H9 (cell line): ENCODE measurements around the gene PPM1N. TPM values are rescaled to one million over a fixed set of nuclear protein-coding genes. Genes with fewer than 3 reads are reported as not detected.
A peak's percentile ranks its signal among the peaks of the same experiment; 100 is the strongest.

ENCODE experiments used
- DNase-seq: peaks from one replicate; pipeline ENCODE4 v3.0.0-alpha.2; 2017
- H2AFZ ChIP-seq: one replicate; pipeline ENCODE4 v1.6.1; 2013; ENCODE audit warnings: mild to moderate bottlenecking, low read length, control low read depth, moderate library complexity
- H2AK5ac ChIP-seq: 2 replicates; pipeline ENCODE4 v1.6.1; 2013; ENCODE audit warnings: low read length, control low read depth, mixed read lengths; ENCODE audit not compliant: insufficient read length
- H2BK120ac ChIP-seq: one replicate; pipeline ENCODE4 v1.6.1; 2013; ENCODE audit warnings: low read depth, mild to moderate bottlenecking, low read length, control low read depth, inconsistent platforms; ENCODE audit not compliant: poor library complexity, severe bottlenecking
- H2BK12ac ChIP-seq: 2 replicates; pipeline ENCODE4 v1.6.1; 2013; ENCODE audit warnings: low read length, control low read depth, mixed read lengths, low read depth; ENCODE audit not compliant: insufficient read length
- H2BK15ac ChIP-seq: 2 replicates; pipeline ENCODE4 v1.6.1; 2013; ENCODE audit warnings: low read depth, low read length, control low read depth
- H2BK20ac ChIP-seq: one replicate; pipeline ENCODE4 v1.6.1; 2013; ENCODE audit warnings: low read depth, mild to moderate bottlenecking, low read length, control low read depth, inconsistent platforms; ENCODE audit not compliant: poor library complexity, severe bottlenecking
- H2BK5ac ChIP-seq: 2 replicates; pipeline ENCODE4 v1.6.1; 2013; ENCODE audit warnings: low read length, control low read depth, mixed read lengths; ENCODE audit not compliant: insufficient read length
- H3K14ac ChIP-seq: 2 replicates; pipeline ENCODE4 v1.6.1; 2013; ENCODE audit warnings: low read length, control low read depth; ENCODE audit not compliant: insufficient read depth
- H3K18ac ChIP-seq: 2 replicates; pipeline ENCODE4 v1.6.1; 2013; ENCODE audit warnings: low read depth, mild to moderate bottlenecking, mixed read lengths, low read length, control low read depth; ENCODE audit not compliant: insufficient read length
- H3K23ac ChIP-seq: 2 replicates; pipeline ENCODE4 v1.6.1; 2013; ENCODE audit warnings: low read length, control low read depth, mixed read lengths, low read depth; ENCODE audit not compliant: insufficient read length
- H3K23me2 ChIP-seq: 2 replicates; pipeline ENCODE4 v1.6.1; 2013; ENCODE audit warnings: low read depth, mild to moderate bottlenecking, mixed read lengths, low read length, control low read depth; ENCODE audit not compliant: insufficient read length, poor library complexity, severe bottlenecking
- H3K27ac ChIP-seq: 2 replicates; pipeline ENCODE4 v1.5.1; 2013; ENCODE audit warnings: low read length, control low read depth, mixed read lengths, low read depth; ENCODE audit not compliant: insufficient read length
- H3K27me3 ChIP-seq: 2 replicates; pipeline ENCODE4 v1.6.1; 2013; ENCODE audit warnings: low read length, control low read depth, inconsistent platforms; ENCODE audit not compliant: insufficient read depth
- H3K4ac ChIP-seq: 2 replicates; pipeline ENCODE4 v1.6.1; 2013; ENCODE audit warnings: low read depth, mild to moderate bottlenecking, control low read depth, inconsistent platforms, low read length, moderate library complexity
- H3K4me1 ChIP-seq: 2 replicates; pipeline ENCODE4 v1.6.1; 2013; ENCODE audit warnings: low read length, control low read depth, inconsistent platforms; ENCODE audit not compliant: insufficient read depth
- H3K4me2 ChIP-seq: 2 replicates; pipeline ENCODE4 v1.6.1; 2013; ENCODE audit warnings: low read length, control low read depth, mixed read lengths; ENCODE audit not compliant: insufficient read length, insufficient read depth
- H3K56ac ChIP-seq: 2 replicates; pipeline ENCODE4 v1.6.1; 2013; ENCODE audit warnings: low read depth, mild to moderate bottlenecking, mixed read lengths, low read length, control low read depth; ENCODE audit not compliant: insufficient read length
- H3K79me1 ChIP-seq: 2 replicates; pipeline ENCODE4 v1.6.1; 2013; ENCODE audit warnings: low read depth, mild to moderate bottlenecking, moderate library complexity, low read length, control low read depth, inconsistent platforms; ENCODE audit not compliant: insufficient read depth, poor library complexity, severe bottlenecking
- H3K79me2 ChIP-seq: 2 replicates; pipeline ENCODE4 v1.6.1; 2013; ENCODE audit warnings: low read length, control low read depth, inconsistent platforms; ENCODE audit not compliant: insufficient read depth
- H3K9ac ChIP-seq: 2 replicates; pipeline ENCODE4 v1.6.1; 2013; ENCODE audit warnings: low read length, control low read depth, mixed read lengths; ENCODE audit not compliant: insufficient read length; ENCODE audit errors: extremely low read depth
- H3K9me3 ChIP-seq: one replicate; pipeline ENCODE4 v1.6.1; 2013; ENCODE audit warnings: low read depth, low read length, inconsistent platforms; ENCODE audit not compliant: control insufficient read depth
- H3T11ph ChIP-seq: one replicate; pipeline ENCODE4 v1.6.1; 2013; ENCODE audit warnings: mild to moderate bottlenecking, low read length, control low read depth, inconsistent platforms
- H4K20me1 ChIP-seq: one replicate; pipeline ENCODE4 v1.6.1; 2013; ENCODE audit not compliant: control insufficient read depth, insufficient read length, insufficient read depth
- H4K5ac ChIP-seq: 2 replicates; pipeline ENCODE4 v1.6.1; 2013; ENCODE audit warnings: low read depth, mild to moderate bottlenecking, mixed read lengths, low read length, control low read depth; ENCODE audit not compliant: insufficient read length
- H4K8ac ChIP-seq: replicated peaks from 2 replicates; pipeline ENCODE4 v1.6.1; 2013; ENCODE audit warnings: low read length, control low read depth, mixed read lengths, low read depth; ENCODE audit not compliant: insufficient read length
- H4K91ac ChIP-seq: 2 replicates; pipeline ENCODE4 v1.6.1; 2013; ENCODE audit warnings: low read depth, mild to moderate bottlenecking, moderate library complexity, mixed read lengths, low read length, control low read depth; ENCODE audit not compliant: insufficient read length
- H3K27ac Mint-ChIP-seq, 3 experiments: 2 replicates in 2 of 3; 3 replicates in 1 of 3; pipeline ENCODE4 v1.8.0; 2020 to 2021; ENCODE audit warnings: mixed read lengths in 3 of 3, mild to moderate bottlenecking in 1 of 3, moderate library complexity in 1 of 3
- H3K27me3 Mint-ChIP-seq: 2 replicates; pipeline ENCODE4 v1.8.0; 2021; ENCODE audit warnings: low read depth, mild to moderate bottlenecking, moderate library complexity, mixed read lengths
- H3K36me3 Mint-ChIP-seq, 3 experiments: 2 replicates in 2 of 3; 3 replicates in 1 of 3; pipeline ENCODE4 v1.8.0; 2020 to 2021; ENCODE audit warnings: low read depth in 3 of 3, mixed read lengths in 3 of 3; ENCODE audit not compliant: insufficient read depth in 1 of 3
- H3K4me1 Mint-ChIP-seq, 2 experiments: 2 replicates each; pipeline ENCODE4 v1.8.0; 2020; ENCODE audit warnings: mixed read lengths in 2 of 2
- H3K4me3 Mint-ChIP-seq, 2 experiments: 2 replicates in 1 of 2; 3 replicates in 1 of 2; pipeline ENCODE4 v1.8.0; 2020 to 2021; ENCODE audit warnings: mild to moderate bottlenecking in 2 of 2, mixed read lengths in 2 of 2, moderate library complexity in 1 of 2
- H3K9me3 Mint-ChIP-seq, 2 experiments: 2 replicates in 1 of 2; 3 replicates in 1 of 2; pipeline ENCODE4 v1.8.0; 2020; ENCODE audit warnings: mild to moderate bottlenecking in 2 of 2, mixed read lengths in 2 of 2, moderate library complexity in 1 of 2
- CTCF ChIP-seq: fragments of 200-600 bp; sonication (generic); conservative IDR thresholded peaks from 3 replicates; pipeline ENCODE4 v1.8.0; 2021; ENCODE audit warnings: antibody characterized with exemption, mild to moderate bottlenecking
- WGBS: extraction: QIAGEN DNeasy Blood & Tissue Kit; methylation state at CpG from one replicate; pipeline ENCODE4 v1.1.7; 2013; ENCODE audit warnings: missing lambda C conversion rate, low lambda C conversion rate, mixed read lengths; ENCODE audit not compliant: insufficient read length; ENCODE audit errors: extremely low coverage; 5-methylcytosine and 5-hydroxymethylcytosine counted together
- total RNA-seq: library from RNA; stranded (reverse); gene quantifications from 2 replicates; pipeline ENCODE4 v1.2.1, GENCODE V29; 2021

Gene PPM1N
- total RNA-seq, 1 experiment from 2014 or later, result 7.7 TPM

DNA sequence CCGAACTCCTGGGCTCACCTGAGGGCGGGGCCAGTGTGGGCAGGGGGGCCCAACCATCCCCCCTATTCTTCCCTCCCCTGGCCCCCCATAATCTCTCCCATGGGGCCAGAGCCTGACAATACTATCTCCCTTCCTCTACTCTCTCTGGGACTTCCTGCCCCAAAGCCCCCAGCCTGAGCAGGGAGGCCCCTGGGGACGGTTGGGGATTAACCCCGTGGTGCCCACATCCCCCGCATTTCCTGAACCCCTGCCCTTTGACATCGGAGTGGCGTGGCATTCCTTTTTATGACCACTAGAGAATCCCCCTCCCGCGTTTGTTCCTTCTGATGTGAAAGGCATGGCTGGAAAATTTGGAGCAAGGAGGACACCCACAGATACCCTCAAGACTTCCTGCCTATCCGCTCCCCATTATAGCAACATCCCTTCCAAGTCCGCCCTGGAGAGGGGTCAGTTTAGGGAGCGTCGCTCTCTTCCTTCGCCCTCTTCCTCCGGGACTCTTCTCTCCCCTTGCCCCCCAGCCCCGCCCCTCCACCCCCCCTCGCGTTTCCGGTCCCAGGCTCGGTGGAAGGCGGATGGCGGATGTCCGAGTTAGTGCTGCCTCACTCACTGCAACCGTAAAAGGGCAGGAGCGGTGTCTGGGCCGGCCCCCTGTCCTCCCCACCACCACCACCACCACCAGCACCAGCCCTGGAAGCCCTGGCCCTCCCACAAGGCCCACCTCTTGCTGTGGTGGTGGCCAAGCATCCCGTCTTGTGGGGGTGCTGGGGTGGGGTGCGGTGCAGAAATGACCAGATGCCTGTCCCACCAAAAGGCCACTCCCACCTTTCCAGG lies 10.8 kb downstream of the PPM1N start:
- Histone ChIP-seq H3K18ac (peak overlapping the region; percentile 78), H2BK120ac (peak overlapping the region; percentile 71), H3K56ac (no peak overlapping the region), H3K79me1 (peaks cover 16% of the 10 kb centered on the region), H3K79me2 (peaks cover 43% of the 10 kb centered on the region; the same call in 1 of the 2 replicates), H4K91ac (no peak overlapping the region), H4K8ac (no peak overlapping the region), H3K4me1 (no peaks in the 10 kb centered on the region; the same call in 1 of the 2 replicates), H3K27me3 (no peaks in the 10 kb centered on the region), H3K14ac (peak overlapping the region; percentile 39; the same call in 1 of the 2 replicates), H3K27ac (peak overlapping the region; percentile 55), H3K23me2 (peaks cover 20% of the 10 kb centered on the region), H3K9me3 (no peaks in the 10 kb centered on the region), H2BK5ac (peak overlapping the region; percentile 42), H4K5ac (no peak overlapping the region), H3K9ac (peak overlapping the region; percentile 63), H2BK20ac (no peak overlapping the region), H2BK15ac (no peak overlapping the region), H2AK5ac (no peak overlapping the region), H2BK12ac (no peak overlapping the region), H3K4me2 (peak overlapping the region; percentile 88), H3T11ph (no peak overlapping the region), H3K23ac (no peak overlapping the region), H2AFZ (no peak overlapping the region), H3K4ac (no peak overlapping the region), H4K20me1 (no peaks in the 10 kb centered on the region)
- Mint-ChIP-seq H3K4me1 (peaks cover 20 to 26% of the 10 kb centered on the region in 2 experiments), H3K36me3 (peaks cover 4 to 26% (median 11%) of the 10 kb centered on the region in 3 experiments), H3K4me3 (peak overlapping the region; percentile 81 to 90), H3K27ac (peak overlapping the region; percentile 77 to 96 (median 94); a peak in 6 of 7 replicates), H3K27me3 (no peaks in the 10 kb centered on the region), H3K9me3 (no peaks in the 10 kb centered on the region; a peak in 1 of 5 replicates)
- WGBS, result no CpG with 5 or more reads among the region's 28 CpGs
- TF ChIP-seq CTCF, result no peak
- peak; percentile 88 for DNase-seq
